Measurements from ENCODE around the gene FARS2.

- TF ChIP-seq POLR2A (IDR thresholded peaks at IDR 0.05) = no peak
- TF ChIP-seq CTCF (IDR thresholded peaks at IDR 0.05) = no peak
These were observed 279.7 kb downstream of the FARS2 start for GRCh38 chr6:5541025-5541424.

Data from esophagus squamous epithelium (tissue), 4 donors.